HG03520 (cell line): ENCODE results near the gene NLRP3.
"Not testable (repeated sequence)": the region's sequence is repeated elsewhere in the genome, so short reads cannot be mapped to it uniquely, and the experiment has no call there.

ENCODE experiments used
- ATAC-seq: cut with Tn5 transposase; IDR thresholded peaks from one replicate; pipeline ENCODE4 v1.9.1; 2021; ENCODE audit warnings: mild to moderate bottlenecking, moderate library complexity; ENCODE audit not compliant: unreplicated experiment

The NLRP3 gene

DNA sequence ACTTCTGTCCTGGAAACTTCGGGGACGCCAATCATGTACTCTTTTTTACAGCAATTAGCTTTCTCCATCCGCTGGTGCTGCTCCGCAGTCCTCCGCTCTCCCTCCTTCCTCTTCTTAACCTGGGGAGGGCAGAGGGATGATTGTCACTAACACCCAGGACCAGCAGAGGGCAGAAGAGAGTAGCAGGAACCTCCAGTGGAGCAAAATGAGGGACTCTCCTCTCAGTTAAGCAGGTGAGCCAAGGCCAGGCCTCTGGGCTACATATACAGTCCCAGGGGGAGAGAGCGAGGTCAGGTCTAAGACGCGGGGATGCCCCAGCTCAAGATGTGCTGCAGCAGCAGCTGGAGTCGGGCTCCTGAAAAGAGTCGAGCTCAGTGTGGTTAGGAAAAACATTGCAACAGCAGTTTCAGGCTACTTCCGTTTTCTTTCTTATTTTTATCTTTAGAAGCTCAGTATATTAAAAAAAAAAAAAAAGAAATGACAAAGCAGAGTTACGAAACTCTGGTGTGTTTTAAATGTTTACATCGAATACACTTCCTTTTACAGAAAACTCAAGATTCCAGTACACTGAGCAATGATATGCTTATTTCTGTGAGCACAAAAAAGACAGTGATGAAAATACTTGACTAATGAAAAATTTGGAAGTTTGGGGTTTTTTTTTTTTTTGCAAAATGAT is 25.7 kb upstream of the NLRP3 start:
- ATAC-seq = peak; percentile 99

DNA sequence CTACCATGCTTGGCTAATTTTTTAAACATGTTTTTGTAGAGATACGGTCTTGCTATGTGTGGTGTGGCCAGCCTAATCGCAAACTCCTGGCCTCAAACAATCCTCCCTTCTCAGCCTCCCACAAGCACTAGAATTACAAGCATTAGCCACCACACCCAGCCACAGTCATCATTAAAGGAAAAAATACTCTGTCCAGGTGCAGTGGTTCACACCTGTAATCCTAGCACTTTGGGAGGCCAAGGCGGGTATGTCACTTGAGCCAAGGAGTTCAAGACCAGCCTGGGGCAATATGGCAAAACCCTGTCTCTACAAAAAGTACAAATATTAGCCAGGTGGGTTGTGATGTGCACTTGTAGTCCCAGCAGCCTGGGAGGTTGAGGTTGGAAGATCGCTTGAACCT is 25.0 kb upstream of the NLRP3 start:
- no peak for ATAC-seq

DNA sequence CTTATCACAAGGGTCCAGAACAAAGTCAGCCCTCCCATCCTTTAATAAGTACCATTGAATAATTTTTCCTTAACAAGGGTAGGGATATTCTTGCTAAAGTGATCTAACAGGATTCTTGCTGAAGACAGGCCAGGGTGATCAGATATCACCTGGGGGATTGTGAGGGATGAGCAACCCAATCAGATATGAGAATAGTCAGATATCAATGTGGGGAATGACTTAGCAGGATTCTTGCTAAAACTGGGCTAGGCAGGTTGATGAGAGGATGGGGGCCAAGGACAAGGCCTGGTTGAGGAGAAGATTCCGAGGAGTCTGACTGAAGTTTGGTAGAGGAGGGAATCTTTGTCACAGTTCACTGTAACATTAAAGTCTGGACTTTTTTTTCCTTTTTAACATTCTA is 23.9 kb upstream of the NLRP3 start:
- ATAC-seq = no peak

DNA sequence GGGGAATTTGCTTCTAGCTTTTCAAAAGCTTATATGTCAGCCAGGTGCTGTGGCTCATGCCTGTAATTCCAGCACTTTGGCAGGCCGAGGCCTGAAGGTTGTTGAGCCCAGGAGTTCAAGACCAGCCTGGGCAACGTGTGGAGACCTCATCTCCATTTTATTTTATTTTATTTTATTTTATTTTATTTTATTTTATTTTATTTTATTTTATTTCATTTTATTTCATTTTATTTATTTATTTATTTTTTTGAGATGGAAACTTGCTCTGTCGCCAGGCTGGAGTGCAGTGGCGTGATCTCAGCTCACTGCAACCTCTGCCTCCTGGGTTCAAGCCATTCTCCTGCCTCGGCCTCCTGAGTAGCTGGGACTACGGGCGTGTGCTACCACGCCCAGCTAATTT is 20.9 kb upstream of the NLRP3 start:
- ATAC-seq = not testable (repeated sequence)

DNA sequence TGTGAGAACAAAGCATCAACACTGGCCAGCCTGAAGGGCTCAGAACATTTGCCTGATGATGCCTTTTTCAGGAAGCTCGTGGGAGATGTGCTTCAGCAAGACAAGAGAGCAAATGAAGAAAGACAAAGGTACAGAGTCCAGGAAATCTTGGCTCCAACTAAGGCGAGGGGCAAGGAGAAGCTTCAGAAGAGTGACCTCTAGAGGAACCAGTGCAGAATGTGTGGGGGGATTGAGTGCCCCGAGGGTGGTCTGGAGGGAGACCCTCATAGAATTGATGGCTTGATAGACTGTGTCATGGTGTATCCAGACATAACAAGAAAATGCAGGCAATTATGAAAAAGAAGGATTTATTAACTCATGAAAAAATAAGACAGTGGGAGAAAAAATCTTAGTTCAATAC is 15.3 kb upstream of the NLRP3 start:
- no peak for ATAC-seq

DNA sequence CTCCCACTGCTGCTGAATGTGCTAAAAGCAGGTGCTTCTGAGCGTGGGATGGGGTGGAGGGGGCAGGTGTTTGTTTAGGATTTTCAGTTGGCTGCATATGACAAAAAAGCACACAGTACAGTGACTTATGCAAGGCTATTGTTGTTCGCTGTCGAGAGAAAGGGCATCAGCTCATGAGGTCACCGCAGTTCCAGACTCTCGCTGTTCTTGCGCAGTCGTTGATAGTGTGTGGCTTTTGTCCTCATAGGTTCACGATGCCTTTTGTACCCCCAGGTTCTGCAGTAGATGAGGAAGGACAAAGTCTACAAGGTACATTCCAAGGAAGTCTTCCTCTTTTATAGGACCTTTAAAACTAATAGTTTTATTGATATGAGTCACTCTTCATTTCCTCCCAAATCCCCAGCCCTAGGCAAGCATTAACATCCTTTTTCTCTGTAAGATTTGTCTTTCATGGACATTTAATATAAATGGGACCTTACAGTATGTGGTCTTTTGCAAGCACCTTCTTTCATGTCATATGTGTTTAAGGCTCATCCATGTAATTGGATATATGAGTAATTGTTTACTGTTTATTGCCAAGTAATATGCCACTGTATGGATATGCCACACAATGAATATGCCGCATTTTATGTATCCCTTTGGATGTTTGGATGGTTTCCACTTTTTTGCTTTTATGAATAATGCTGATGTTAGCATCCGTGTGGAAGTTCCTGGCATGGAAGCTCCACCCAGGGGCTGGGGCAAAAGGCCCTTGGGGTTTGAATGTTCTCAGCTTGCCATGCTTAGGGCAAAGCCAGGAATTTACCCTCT is 14.5 kb upstream of the NLRP3 start:
- no peak for ATAC-seq

DNA sequence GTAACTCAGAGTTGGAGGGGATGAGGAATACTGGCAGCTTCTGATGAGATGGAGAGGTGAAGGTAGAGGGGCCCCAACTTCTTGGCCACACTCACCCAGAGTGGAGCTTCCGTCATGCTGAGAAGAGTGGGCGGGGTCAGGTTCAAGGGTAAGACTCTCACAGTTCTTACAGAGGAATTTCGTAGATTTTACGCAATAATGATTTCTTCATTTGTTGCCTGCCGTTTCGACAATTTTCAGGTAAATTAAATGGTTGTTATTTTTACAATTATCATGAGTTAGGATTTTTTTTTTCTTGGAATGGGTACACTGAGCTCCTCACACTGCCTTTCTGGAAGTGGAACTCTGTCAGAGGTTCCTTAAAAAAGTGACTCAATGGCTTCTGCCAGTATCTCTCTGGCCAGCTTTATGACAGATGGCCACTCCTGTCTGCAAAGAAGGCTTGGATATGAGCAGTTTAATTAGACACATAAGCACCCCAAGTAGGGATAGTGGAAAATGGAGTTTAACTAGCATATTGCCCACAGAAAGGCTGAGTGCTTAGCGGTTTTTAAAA is 13.8 kb upstream of the NLRP3 start:
- ATAC-seq = no peak

DNA sequence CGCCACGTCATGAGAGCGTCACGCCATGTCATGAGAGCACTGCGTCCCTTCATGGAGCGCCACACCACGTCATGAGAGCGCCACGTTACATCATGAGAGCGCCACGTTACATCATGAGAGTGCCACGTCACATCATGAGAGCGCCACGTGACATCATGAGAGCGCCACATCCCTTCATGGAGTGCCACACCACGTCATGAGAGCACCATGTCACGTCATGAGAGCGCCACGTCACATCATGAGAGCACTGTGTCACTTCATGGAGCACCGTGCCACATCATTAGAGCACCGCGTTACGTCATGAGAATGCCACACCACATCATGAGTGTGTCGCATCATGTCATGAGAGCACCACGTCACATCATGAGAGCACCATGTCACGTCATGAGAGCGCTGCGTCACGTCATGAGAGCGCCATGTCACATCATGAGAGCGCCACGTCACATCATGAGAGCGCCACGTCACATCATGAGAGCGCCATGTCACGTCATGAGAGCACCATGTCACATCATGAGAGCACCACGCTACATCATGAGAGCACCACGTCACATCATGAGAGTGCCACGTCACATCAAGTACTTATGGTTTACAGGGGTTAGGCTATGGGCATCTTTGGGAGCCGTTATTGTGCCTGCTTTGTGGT is 9.8 kb upstream of the NLRP3 start:
- no peak for ATAC-seq

DNA sequence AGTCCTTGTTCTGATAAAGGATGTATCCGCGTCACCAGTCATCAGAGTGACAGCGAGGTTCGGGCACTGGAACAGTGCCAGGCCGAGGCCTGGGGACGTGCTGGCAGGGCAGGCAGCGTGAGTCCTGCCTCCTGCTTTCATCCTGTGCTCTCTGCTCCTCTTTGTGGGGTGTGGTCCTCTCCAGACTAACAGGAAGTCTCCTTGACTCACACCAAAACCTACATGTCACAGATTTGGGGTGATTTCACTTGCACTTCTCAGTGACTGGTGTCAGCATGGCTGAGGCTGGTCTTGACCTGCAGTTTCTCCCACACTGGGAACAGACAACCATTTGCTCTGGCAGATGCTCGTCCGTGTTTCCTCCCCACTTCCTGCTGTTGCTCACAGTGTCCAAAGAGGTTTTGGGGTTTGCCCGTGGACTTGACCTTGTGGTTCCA is 8.8 kb upstream of the NLRP3 start:
- peak; percentile 60 for ATAC-seq

DNA sequence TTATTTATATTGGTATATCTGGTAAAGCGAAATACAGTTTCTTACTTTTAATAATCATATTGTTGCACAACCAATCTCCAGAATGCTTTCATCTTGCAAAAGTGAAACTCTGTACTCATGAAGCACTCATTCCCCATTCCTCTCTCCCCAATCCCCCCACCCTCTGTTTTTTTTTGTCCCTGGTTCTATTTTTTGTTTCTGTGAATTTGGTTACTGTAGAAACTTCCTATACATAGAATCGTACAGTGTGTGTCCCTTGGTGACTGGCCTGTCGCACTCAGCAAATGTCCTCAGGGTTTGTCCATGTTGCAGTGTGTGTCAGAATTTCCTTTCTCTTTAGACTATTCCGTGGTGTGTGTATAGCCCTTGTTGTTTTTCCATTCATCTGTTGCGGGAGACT is 7.9 kb upstream of the NLRP3 start:
- ATAC-seq = no peak

DNA sequence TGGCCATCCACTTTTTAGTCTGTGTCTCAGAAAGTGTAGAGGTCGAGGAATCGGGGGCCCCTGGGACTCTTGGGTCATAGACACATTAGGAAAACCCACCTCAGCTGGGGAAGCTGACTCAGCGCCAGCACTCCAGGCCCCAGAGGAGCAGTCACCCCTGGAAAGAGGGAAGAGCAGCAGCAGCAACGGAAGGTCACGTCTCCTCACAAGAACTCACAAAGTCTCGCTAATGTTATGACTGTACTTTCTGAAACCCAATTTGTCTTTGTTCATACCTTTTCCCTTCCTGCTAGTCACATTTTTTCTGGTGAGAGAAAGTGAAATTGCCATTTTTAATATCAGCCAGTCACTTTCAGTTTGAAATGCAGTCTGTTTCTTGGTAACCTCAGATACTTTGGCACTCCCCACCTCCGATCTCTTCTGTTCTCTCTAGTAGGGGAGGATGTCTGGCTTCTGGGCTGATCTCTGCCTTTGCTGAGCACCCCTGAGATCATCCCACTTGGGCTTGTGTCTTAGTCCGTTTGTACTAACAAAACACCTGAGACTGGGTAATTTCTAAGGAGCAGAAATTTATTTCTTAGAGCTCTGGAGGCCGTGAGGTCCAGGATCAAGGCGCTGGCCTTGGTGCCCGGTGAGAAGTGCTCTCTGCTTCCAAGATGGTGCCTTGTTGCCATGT is 6.0 kb upstream of the NLRP3 start:
- peak; percentile 83 for ATAC-seq

DNA sequence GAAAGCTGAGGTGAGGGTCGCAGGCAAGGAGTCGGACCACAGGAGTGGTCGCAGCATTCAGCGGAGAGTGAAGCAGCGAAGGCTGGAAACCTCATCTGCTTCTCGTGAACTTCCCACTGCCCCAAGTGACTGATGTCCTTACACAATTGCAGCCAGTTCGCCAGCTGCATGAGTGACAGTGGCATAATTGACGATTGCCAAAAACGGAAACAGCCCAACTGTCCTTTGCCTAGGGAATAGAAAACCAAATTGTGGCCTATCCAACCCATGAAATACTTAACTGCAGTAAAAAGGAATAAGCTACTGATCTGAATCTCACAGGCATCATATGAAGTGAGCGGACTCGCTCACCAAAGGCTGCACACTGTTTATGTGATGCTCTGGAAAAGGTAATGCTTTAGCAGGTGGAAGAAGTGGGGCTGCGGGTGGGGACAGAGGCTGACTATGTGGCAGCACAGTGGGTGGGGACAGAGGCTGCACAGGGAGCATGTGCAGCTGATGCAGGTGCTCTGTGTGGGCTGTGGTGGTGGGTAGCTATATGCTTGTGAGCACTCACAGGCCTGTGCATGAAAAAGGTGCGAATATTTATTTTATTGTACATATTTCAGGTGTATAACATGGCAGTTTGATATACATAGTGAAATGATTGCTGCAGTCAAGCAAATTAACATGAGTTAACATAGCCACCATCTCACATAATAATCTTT is 4.2 kb upstream of the NLRP3 start:
- ATAC-seq = no peak

DNA sequence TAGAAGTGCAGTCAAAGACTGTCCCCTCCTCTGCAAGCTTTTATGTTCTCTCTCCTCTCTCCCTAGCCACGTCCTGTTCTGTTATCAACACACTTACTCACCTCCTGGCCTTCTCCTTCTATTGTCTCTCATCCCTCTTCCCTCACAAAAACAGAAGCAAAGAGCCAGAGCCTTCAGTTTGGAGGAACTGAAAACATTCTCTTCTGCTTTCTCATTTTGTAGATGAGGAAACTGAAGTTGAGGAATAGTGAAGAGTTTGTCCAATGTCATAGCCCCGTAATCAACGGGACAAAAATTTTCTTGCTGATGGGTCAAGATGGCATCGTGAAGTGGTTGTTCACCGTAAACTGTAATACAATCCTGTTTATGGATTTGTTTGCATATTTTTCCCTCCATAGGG is 1.9 kb downstream of the NLRP3 start:
- no peak for ATAC-seq

DNA sequence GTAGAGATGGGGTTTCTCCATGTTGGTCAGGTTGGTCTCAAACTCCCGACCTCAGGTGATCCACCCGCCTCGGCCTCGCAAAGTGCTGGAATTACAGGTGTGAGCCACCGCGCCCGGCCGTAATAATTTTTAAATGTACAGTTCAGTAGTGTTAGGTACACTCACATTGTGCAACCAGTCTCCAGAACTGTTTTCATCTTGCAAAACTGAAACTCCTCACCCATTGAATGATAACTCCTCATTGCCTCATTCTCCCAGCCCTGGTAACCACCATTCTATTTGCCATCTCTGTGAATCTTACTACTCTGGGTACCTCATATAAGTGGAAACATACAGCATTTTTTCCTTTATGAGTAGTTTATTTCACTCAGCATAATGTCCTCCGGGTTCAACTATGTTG is 3.4 kb downstream of the NLRP3 start:
- ATAC-seq = no peak

DNA sequence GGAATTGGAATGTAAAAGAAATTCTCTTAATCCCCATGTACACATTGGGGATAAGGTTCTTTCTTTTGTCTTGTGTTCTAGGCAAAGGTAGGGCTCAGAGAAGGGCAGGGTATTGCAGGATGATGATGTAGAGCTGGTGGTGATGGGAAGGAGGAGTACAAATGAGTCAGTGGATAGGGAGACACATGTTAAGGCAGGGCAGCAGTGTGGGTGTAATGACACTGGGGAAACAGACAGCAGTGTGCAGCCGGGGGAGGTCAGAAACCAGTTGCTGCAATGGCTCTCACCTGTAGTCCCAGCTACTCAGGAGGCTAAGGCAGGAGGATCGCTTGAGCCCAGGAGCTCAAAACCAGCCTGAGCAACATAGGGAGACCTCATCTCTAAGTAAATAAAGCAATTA is 5.1 kb downstream of the NLRP3 start:
- ATAC-seq = no peak

DNA sequence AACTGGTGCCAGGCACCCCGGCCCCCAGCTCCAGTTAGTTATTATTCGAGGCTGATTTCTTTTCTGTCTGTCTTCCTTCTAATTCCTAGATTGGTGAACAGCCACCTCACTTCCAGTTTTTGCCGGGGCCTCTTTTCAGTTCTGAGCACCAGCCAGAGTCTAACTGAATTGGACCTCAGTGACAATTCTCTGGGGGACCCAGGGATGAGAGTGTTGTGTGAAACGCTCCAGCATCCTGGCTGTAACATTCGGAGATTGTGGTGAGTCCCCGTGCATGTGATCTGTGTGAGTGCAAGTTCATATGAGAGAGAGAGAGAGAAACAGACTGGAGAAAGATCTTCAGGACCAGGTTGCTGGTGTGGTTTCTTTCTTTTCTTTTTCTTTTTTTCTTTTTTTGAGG is 13.5 kb downstream of the NLRP3 start:
- ATAC-seq = no peak

DNA sequence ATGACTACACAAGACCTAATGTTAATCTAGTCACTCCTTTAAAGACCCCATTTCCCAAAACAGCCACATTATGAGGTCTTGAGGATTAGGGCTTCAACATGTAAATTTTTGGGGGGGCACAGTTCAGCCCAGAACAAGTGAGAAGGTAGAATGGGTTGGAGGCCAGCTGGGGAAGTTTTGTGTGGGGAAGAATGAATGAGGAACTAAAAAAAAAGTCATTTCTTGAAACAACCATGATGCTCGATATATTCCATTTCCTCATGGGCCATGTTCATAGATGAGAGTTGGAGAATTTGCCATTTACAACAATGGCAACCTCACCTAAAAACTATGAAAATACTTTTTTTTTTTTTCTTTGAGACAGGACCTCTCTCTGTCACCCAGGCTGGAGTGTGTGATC is 14.5 kb downstream of the NLRP3 start:
- no peak for ATAC-seq

DNA sequence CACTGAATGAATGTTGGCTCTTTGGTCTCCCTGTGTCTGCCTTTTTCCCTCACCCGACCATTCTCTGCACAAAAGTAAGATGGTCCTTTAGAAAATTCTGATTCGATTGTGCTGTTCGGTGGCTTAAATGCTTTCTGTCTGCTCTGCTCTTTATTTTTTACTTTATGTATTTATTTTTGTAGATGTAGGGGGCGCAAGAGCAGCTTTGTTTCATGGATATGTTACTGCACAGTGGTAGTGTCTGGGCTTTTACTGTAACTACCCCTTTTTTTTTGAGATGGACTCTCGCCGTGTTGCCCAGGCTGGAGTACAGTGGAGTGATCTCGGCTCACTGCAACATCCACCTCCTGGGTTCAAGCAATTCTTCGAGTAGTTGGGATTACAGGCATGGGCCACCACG is 15.7 kb downstream of the NLRP3 start:
- ATAC-seq = no peak

DNA sequence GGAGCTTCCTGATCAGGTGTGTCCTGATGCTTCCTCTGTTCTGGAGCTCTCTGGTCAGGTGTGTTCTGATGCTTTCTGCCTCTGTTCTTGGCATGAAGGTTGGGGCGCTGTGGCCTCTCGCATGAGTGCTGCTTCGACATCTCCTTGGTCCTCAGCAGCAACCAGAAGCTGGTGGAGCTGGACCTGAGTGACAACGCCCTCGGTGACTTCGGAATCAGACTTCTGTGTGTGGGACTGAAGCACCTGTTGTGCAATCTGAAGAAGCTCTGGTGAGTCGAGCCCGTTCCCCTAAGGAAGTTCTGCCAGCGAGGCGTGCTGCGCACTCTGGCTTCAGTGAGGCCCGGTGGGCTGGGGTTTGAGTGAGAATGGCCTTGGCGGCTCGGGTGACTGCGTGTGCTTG is 18.0 kb downstream of the NLRP3 start:
- no peak for ATAC-seq

DNA sequence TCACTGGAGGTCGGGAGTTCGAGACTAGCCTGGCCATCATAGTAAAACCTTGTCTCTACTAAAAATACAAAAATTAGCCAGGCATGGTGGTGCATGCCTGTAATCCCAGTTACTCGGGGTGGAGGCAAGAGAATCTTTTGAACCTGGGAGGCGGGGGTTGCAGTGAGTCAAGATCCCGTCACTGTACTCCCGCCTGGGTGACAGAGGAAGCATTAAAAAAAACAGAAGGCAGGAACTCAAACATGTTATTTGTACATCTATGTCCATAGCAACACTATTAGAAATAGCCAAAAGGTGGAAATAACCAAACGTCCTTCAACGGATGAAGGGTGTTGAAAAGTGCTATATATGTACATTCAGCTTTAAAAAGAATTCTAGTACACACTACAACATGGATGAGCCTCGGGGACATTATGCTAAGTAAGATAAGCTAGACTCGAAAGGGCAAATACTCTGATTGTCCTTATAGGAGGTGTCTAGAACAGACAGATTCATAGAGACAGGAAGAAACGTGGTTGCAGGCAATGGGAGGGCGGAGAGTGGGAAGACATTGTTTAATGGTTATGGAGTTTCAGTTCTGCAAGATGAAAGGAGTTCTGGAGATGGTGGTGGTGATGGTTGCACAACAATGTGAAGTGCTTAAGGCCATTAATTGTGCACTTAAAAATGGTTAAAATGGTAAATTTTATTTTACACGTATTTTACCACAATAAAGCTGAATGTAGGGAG is 19.2 kb downstream of the NLRP3 start:
- no peak for ATAC-seq
